B cell (primary cell): ENCODE data around the gene TAPBP. TPM values are rescaled to one million over a fixed set of nuclear protein-coding genes. Genes with fewer than 3 reads are reported as not detected.
A peak's percentile ranks its signal among the peaks of the same experiment; 100 is the strongest.
"Not testable (repeated sequence)": the region's sequence is repeated elsewhere in the genome, so short reads cannot be mapped to it uniquely, and the experiment has no call there.

Experiments
- ATAC-seq: fragments of 200-7000 bp; cut with Tn5 transposase; one replicate; pipeline ENCODE4 v1.10.0; 2021; ENCODE audit warnings: low read depth, mild to moderate bottlenecking, moderate number of reproducible peaks, moderate library complexity
- CTCF ChIA-PET: fragments of 350-600 bp; sonication (Branson Sonifier 250); formaldehyde crosslinking; loops from one replicate; lab custom pipeline; 2021; ENCODE audit warnings: antibody characterized with exemption, inconsistent platforms; lab: Charles Lee
- POLR2A ChIA-PET: fragments of 350-600 bp; sonication (Branson Sonifier 250); formaldehyde crosslinking; loops from one replicate; lab custom pipeline; 2021; ENCODE audit warnings: antibody characterized with exemption; lab: Charles Lee
- DNase-seq: peaks from one replicate; pipeline ENCODE4 v3.0.0; 2013
- H2AFZ ChIP-seq: 2 replicates; pipeline ENCODE4 v1.6.1; 2012; ENCODE audit warnings: mild to moderate bottlenecking, low read depth, low read length; ENCODE audit not compliant: insufficient read depth, poor library complexity, severe bottlenecking
- H3K27ac ChIP-seq, 2 donors: 1 replicate in 1 of 2; 2 replicates in 1 of 2; pipeline ENCODE4 v1.5.1; 2012 to 2013; ENCODE audit warnings: low read length in 2 of 2, mild to moderate bottlenecking in 2 of 2, moderate library complexity in 1 of 2
- H3K27me3 ChIP-seq, 4 experiments: fragments of 200-600 bp in 1 of 4; sonication (generic) in 1 of 4; replicated peaks in 1 of 4; 1 replicate in 2 of 4; 2 replicates in 2 of 4; pipeline versions ENCODE4 v1.6.1 to v1.7.0; 2013 to 2016; ENCODE audit warnings: low read length in 3 of 4, mild to moderate bottlenecking in 2 of 4, mixed read lengths in 1 of 4, moderate library complexity in 1 of 4; ENCODE audit not compliant: insufficient read depth in 4 of 4, control insufficient read depth in 3 of 4; ENCODE audit errors: control extremely low read depth in 1 of 4
- H3K36me3 ChIP-seq, 2 experiments: replicated peaks in 1 of 2; 1 replicate in 1 of 2; 2 replicates in 1 of 2; pipeline versions ENCODE4 v1.6.1 to v1.7.1; 2013; ENCODE audit warnings: low read length in 1 of 2; ENCODE audit not compliant: insufficient read depth in 2 of 2, control insufficient read depth in 1 of 2; ENCODE audit errors: control extremely low read depth in 1 of 2, extremely low read depth in 1 of 2
- H3K4me1 ChIP-seq, 2 donors: fragments of 200-600 bp in 1 of 2; sonication (generic) in 1 of 2; 1 replicate in 1 of 2; 2 replicates in 1 of 2; pipeline versions ENCODE4 v1.5.1 to v1.6.1; 2013 to 2017; ENCODE audit warnings: low read length in 2 of 2; ENCODE audit not compliant: control insufficient read depth in 2 of 2, insufficient read depth in 2 of 2
- H3K4me2 ChIP-seq: replicated peaks from 2 replicates; pipeline ENCODE3; 2012; ENCODE audit warnings: mild to moderate bottlenecking, low read depth, low read length; ENCODE audit not compliant: poor library complexity, severe bottlenecking
- H3K4me3 ChIP-seq, 5 experiments: fragments of 200-600 bp in 1 of 5; sonication (generic) in 1 of 5; 1 replicate in 3 of 5; 2 replicates in 2 of 5; pipeline versions ENCODE4 v1.5.1 to v1.7.0; 2011 to 2016; ENCODE audit warnings: low read length in 4 of 5, mild to moderate bottlenecking in 4 of 5, low read depth in 2 of 5, control low read depth in 1 of 5, moderate library complexity in 1 of 5; ENCODE audit not compliant: insufficient read depth in 1 of 5; ENCODE audit errors: control extremely low read depth in 1 of 5, extremely low read depth in 1 of 5
- H3K79me2 ChIP-seq: fragments of 200-600 bp; sonication (generic); one replicate; pipeline ENCODE4 v1.6.0; 2016; ENCODE audit warnings: low read length; ENCODE audit not compliant: control insufficient read depth, insufficient read depth
- H3K9ac ChIP-seq: fragments of 200-600 bp; sonication (generic); 2 replicates; pipeline ENCODE4 v1.6.1; 2017; ENCODE audit warnings: mild to moderate bottlenecking, low read length, moderate library complexity
- H3K9me3 ChIP-seq, 3 donors: one replicate each; pipeline versions ENCODE4 v1.6.1 to v1.7.1; 2013; ENCODE audit warnings: low read length in 2 of 3; ENCODE audit not compliant: control insufficient read depth in 2 of 3, insufficient read depth in 1 of 3; ENCODE audit errors: control extremely low read depth in 1 of 3
- H4K20me1 ChIP-seq: 2 replicates; pipeline ENCODE4 v1.6.0; 2012; ENCODE audit warnings: mild to moderate bottlenecking, low read length; ENCODE audit not compliant: insufficient read depth, control insufficient read depth, poor library complexity, severe bottlenecking
- H3K27ac Mint-ChIP-seq: one replicate; pipeline ENCODE4 v1.8.0; 2021; ENCODE audit warnings: mixed read lengths
- H3K27me3 Mint-ChIP-seq: one replicate; pipeline ENCODE4 v1.8.0; 2021; ENCODE audit warnings: mixed read lengths
- H3K4me1 Mint-ChIP-seq: one replicate; pipeline ENCODE4 v1.8.0; 2021; ENCODE audit warnings: mixed read lengths
- H3K4me3 Mint-ChIP-seq: one replicate; pipeline ENCODE4 v1.8.0; 2021; ENCODE audit warnings: mixed read lengths
- H3K9me3 Mint-ChIP-seq: one replicate; pipeline ENCODE4 v1.8.0; 2022; ENCODE audit warnings: mixed read lengths; ENCODE audit not compliant: insufficient read depth
- EZH2 ChIP-seq: IDR thresholded peaks from 2 replicates; pipeline ENCODE4 v1.6.1; 2012; ENCODE audit warnings: borderline replicate concordance, low read depth, mild to moderate bottlenecking, moderate library complexity, low read length; ENCODE audit not compliant: insufficient read depth, poor library complexity, severe bottlenecking
- WGBS: methylation state at CpG from one replicate; pipeline ENCODE4 v1.1.5; 2013; ENCODE audit warnings: missing lambda C conversion rate; ENCODE audit not compliant: insufficient coverage; 5-methylcytosine and 5-hydroxymethylcytosine counted together
- intact Hi-C: fragments of 100-400 bp; cut with micrococcal nuclease; formaldehyde crosslinking; loops from one replicate; pipeline ENCODE4 v1.10.0; 2022
- polyA minus RNA-seq: library from RNA; depleted of rRNA, polyadenylated mRNA; stranded (reverse); fragments of >200 nt; gene quantifications from 2 replicates; pipeline ENCODE4 v1.2.3, GENCODE V29; 2012
- polyA plus RNA-seq: library from polyadenylated mRNA; depleted of rRNA; stranded (reverse); fragments of >200 nt; gene quantifications from 2 replicates; pipeline ENCODE4 v1.2.3, GENCODE V29; 2012
- total RNA-seq, 2 donors: library from RNA; stranded (reverse); fragments of 120-200 nt in 1 of 2; gene quantifications; 1 replicate in 1 of 2; 2 replicates in 1 of 2; pipeline versions ENCODE4 v1.2.3 to v1.2.4, GENCODE V29; 2013 to 2022
- TF ChIP-seq, protein P1 (sequence below): fragments of 200-600 bp; IDR thresholded peaks from one replicate; pipeline ENCODE4 v1.8.0; 2022; ENCODE audit warnings: antibody characterized with exemption, mild to moderate bottlenecking

TAPBP gene
- total RNA-seq (288 and 302 TPM in 2 replicates), polyA plus RNA-seq (279 and 310 TPM in 2 replicates), polyA minus RNA-seq (508 and 639 TPM in 2 replicates)
- 154 TPM for total RNA-seq (2013)

DNA sequence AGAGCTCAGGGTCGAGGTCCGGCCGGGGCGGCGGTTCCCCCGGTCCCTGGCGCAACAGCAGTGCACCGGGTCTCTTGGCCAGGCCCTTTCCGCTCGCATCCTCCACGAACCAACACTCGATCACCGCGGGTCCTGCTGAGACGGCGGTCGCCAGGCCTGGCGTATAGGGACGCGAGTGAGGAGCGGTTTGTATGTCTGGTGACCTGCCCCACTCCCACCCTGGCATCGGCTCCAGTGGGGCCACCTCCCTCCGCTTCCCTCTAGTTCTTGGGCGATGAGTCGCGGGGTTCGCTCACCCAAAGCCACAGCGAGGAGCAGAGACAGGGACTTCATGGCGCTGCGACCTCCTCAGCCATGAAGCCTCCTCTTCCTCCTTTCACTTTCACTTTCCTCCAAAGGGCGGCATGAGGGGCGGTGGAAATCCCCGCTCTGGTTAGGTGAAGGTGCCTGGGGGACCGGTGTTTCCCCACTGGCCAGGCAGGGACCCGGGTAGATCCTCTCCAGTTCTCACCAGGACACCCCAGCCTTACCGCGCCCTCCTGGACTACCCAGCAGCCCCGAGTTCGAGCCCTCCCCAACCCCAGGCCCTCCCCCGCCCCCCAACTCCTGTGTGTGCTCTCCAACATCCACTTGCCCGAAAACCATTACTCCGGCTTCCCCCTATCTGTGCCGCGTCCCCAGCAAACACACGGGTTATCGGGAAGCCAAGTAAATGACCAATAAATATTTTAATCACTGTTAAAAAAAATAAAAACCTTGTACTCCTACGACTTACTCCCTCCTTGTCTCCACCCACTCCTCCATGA, at the start of gene TAPBP:
TSS of gene TAPBP (minus strand) at position 370 of the 806 bp plus-strand sequence. CDS start at position 333, 37 bp downstream.
- intact Hi-C loops = loop anchor here (1.0 to 5.0 kb wide), 5 partner anchors 10 to 113 kb away; no protein-coding TSS in a partner anchor
- H3K9me3 Mint-ChIP-seq = no peaks in the 10 kb centered on the region
- H3K27me3 Mint-ChIP-seq = no peaks in the 10 kb centered on the region
- no peak for TF ChIP-seq EZH2
- TF ChIP-seq, protein P1, sequence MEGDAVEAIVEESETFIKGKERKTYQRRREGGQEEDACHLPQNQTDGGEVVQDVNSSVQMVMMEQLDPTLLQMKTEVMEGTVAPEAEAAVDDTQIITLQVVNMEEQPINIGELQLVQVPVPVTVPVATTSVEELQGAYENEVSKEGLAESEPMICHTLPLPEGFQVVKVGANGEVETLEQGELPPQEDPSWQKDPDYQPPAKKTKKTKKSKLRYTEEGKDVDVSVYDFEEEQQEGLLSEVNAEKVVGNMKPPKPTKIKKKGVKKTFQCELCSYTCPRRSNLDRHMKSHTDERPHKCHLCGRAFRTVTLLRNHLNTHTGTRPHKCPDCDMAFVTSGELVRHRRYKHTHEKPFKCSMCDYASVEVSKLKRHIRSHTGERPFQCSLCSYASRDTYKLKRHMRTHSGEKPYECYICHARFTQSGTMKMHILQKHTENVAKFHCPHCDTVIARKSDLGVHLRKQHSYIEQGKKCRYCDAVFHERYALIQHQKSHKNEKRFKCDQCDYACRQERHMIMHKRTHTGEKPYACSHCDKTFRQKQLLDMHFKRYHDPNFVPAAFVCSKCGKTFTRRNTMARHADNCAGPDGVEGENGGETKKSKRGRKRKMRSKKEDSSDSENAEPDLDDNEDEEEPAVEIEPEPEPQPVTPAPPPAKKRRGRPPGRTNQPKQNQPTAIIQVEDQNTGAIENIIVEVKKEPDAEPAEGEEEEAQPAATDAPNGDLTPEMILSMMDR = no peak
- Histone ChIP-seq H3K4me3 (peak within 1 kb of the TSS; percentile 74 to 100 (median 97)), H2AFZ (peak within 1 kb of the TSS; percentile 41), H3K9me3 (no peaks in the 10 kb centered on the region), H4K20me1 (peaks cover 43% of the 10 kb centered on the region), H3K4me2 (peak within 1 kb of the TSS; percentile 99), H3K4me1 (peaks cover 47 to 69% of the 10 kb centered on the region in 2 donors), H3K36me3 (peaks cover 0 to 45% of the 10 kb centered on the region in 2 experiments), H3K9ac (peak within 1 kb of the TSS; percentile 100), H3K27ac (peak within 1 kb of the TSS; percentile 97 to 100), H3K79me2 (peaks cover 90% of the 10 kb centered on the region), H3K27me3 (no peaks in the 10 kb centered on the region)
- 0% methylated on average over 35 of the region's 47 CpGs for WGBS
- POLR2A ChIA-PET = interaction anchor here (0.6 to 4.2 kb wide), 10 partner anchors 13 to 140 kb away, joined by 3 to 40 read pairs (median 6); partner anchors contain the start of genes B3GALT4, CUTA, PFDN6 and RGL2
- peak within 1 kb of the TSS; percentile 98 for H3K27ac Mint-ChIP-seq
- peaks cover 66% of the 10 kb centered on the region for H3K4me1 Mint-ChIP-seq
- ATAC-seq (peak; percentile 54), DNase-seq (peak; percentile 97)
- peak within 1 kb of the TSS; percentile 100 for H3K4me3 Mint-ChIP-seq
- CTCF ChIA-PET = interaction anchor here (1.1 to 5.7 kb wide), 8 partner anchors 10 to 476 kb away, joined by 3 to 54 read pairs (median 7); partner anchors contain the start of genes B3GALT4, RGL2 and TAP2

DNA sequence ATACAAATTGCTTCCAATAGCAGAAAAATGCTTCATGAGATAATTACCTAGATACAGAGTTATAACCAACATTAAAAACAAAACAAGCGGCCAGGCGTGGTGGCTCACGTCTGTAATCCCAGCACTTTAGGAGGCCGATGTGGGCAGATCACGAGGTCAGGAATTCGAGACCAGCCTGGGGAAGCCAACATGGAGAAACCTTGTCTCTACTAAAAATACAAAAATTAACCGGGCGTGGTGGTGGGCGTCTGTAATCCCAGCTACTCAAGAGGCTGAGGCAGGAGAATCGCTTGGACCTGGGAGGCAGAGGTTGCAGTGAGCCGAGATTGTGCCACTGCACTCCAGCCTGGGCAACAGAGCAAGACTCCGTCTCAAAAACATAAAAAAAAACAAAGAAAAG, 49.6 kb upstream of the TAPBP start:
- H3K4me1 Mint-ChIP-seq, H3K36me3 ChIP-seq, H3K4me1 ChIP-seq, H3K9ac ChIP-seq, CTCF ChIA-PET, H3K27ac ChIP-seq, intact Hi-C loops, ATAC-seq, H3K27ac Mint-ChIP-seq, H3K4me3 ChIP-seq, H2AFZ ChIP-seq, H3K4me2 ChIP-seq, H3K9me3 ChIP-seq, H3K79me2 ChIP-seq, H3K27me3 ChIP-seq, H3K27me3 Mint-ChIP-seq, DNase-seq, H3K4me3 Mint-ChIP-seq, H3K9me3 Mint-ChIP-seq, H4K20me1 ChIP-seq: not testable (repeated sequence)
- POLR2A ChIA-PET = interaction anchor here (0.6 kb wide), 1 partner anchor 31 kb away, joined by 3 read pairs; no protein-coding TSS in a partner anchor
- 97% methylated on average over 6 of the region's 12 CpGs for WGBS
